Lower lobe of right lung (tissue), 2 donors: ENCODE data around the gene DDX20. TPM values are rescaled to one million over a fixed set of nuclear protein-coding genes. Genes with fewer than 3 reads are reported as not detected.

ENCODE experiments used
- ATAC-seq, 2 donors: fragments of 200-7000 bp; cut with Tn5 transposase; one replicate each; pipeline ENCODE4 v1.9.1; 2020 to 2022; ENCODE audit warnings: mild to moderate bottlenecking in 2 of 2, moderate library complexity in 2 of 2
- DNase-seq: peaks from one replicate; pipeline ENCODE4 v3.0.0-alpha.2; 2020
- H3K27ac ChIP-seq: fragments of 200-600 bp; one replicate; pipeline ENCODE4 v1.8.0; 2022
- H3K27me3 ChIP-seq: fragments of 200-600 bp; one replicate; pipeline ENCODE4 v1.8.0; 2022; ENCODE audit warnings: low read depth
- H3K36me3 ChIP-seq: fragments of 200-600 bp; one replicate; pipeline ENCODE4 v1.8.0; 2022; ENCODE audit warnings: mild to moderate bottlenecking
- H3K4me1 ChIP-seq: fragments of 200-600 bp; one replicate; pipeline ENCODE4 v1.8.0; 2022
- H3K4me3 ChIP-seq: fragments of 200-600 bp; one replicate; pipeline ENCODE4 v1.8.0; 2022; ENCODE audit warnings: mild to moderate bottlenecking
- H3K9me3 ChIP-seq: fragments of 200-600 bp; one replicate; pipeline ENCODE4 v1.8.0; 2022
- intact Hi-C: fragments of 100-400 bp; cut with DNase I; formaldehyde crosslinking; loops from one replicate; pipeline ENCODE4 v1.11.0; 2022
- total RNA-seq: library from RNA; stranded (reverse); fragmentation: NEBNext Ultra II Directional; extraction: Animal tissue kit (Norgen Biotek cat#: 25700); gene quantifications from one replicate; pipeline ENCODE4 v1.2.1, GENCODE V29; 2021
- TF ChIP-seq, protein P1 (sequence below): fragments of 200-600 bp; IDR thresholded peaks from one replicate; pipeline ENCODE4 v1.8.0; 2022; ENCODE audit warnings: antibody characterized with exemption, mild to moderate bottlenecking
- donor health status: DM: no; HTN: yes; CAD: no; lungs with severe emphysema.

Gene DDX20
- total RNA-seq, 1 donor from 2014 or later: 11.4 TPM

DNA sequence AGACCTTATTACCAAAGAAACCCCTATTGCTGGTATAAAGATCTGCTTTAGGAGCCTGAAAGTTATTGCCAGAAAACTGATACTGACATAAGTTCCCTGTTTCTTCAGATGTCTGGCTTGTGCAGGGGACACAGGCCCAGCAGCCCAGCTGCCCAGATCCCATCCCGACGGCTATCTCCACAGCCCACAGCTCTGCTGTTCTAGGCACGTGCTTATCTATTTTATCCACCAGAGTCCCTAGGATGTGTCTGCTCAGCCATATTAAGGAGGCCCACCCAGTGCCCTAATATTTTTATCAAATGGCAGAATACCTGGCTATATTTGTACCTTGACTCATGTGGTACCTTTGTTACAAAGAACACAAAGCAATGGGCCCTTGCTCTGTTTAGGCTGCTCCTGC lies 58.9 kb downstream of the DDX20 start:
- ATAC-seq (no peak), DNase-seq (no peak)
- TF ChIP-seq, protein P1, sequence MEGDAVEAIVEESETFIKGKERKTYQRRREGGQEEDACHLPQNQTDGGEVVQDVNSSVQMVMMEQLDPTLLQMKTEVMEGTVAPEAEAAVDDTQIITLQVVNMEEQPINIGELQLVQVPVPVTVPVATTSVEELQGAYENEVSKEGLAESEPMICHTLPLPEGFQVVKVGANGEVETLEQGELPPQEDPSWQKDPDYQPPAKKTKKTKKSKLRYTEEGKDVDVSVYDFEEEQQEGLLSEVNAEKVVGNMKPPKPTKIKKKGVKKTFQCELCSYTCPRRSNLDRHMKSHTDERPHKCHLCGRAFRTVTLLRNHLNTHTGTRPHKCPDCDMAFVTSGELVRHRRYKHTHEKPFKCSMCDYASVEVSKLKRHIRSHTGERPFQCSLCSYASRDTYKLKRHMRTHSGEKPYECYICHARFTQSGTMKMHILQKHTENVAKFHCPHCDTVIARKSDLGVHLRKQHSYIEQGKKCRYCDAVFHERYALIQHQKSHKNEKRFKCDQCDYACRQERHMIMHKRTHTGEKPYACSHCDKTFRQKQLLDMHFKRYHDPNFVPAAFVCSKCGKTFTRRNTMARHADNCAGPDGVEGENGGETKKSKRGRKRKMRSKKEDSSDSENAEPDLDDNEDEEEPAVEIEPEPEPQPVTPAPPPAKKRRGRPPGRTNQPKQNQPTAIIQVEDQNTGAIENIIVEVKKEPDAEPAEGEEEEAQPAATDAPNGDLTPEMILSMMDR: no peak
- Histone ChIP-seq H3K27ac (no peak overlapping the region), H3K9me3 (no peaks in the 10 kb centered on the region), H3K27me3 (no peaks in the 10 kb centered on the region), H3K4me1 (no peaks in the 10 kb centered on the region), H3K4me3 (no peak overlapping the region), H3K36me3 (no peaks in the 10 kb centered on the region)
- intact Hi-C loops: no loop called here

Other genes with a start within 250 kb of the DDX20 start
- gene RAP1A, start 136.1 kb upstream of the DDX20 start, total RNA-seq: 134 TPM
- 14.7 TPM for gene INKA2, start 16.5 kb upstream of the DDX20 start, total RNA-seq
- gene KCND3, start 233.8 kb downstream of the DDX20 start, total RNA-seq: 5.5 TPM